Measurements from ENCODE around the gene ROM1.

DNA sequence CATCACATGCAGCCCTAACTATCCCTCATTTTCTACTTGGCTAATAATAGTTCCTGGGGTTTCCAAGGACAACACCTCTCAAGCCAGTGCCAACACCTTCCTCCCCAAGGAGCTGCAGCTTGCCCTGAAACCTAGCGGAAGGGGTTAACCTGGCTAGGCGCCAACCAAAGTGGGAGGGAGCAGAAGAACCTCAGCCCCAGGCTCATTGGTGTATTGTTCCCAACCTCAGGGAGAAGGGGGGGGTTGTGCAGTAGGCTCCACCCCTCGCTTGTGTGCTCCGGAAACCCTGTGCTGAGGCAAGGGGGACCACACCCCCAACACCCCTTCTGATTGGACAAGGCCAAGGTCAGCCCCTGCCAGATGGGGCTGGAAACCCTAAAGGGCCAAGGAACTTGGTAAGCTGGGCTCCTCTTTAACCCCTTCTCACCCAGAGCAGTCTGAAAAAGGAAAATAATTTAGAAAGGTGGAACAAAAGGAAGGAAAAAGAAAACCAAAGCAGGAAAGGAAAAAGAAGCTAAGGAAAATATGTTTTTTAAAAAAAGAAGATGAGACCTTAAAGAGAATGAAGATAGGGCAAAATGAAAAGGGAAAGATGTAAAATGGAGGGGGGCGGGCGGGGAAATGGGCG is 13.9 kb upstream of the ROM1 start:
- TF ChIP-seq GATA2 (IDR thresholded peaks at IDR 0.05; ENCODE audit: low read depth, low read length), result no peak
- no peak for TF ChIP-seq GATA3 (IDR thresholded peaks at IDR 0.05; ENCODE audit: low read depth, low read length)

All from SH-SY5Y (cell line).